Gastrocnemius medialis (tissue), 4 donors: Measurements from ENCODE around the gene MYCBP2. TPM values are rescaled to one million over a fixed set of nuclear protein-coding genes. Genes with fewer than 3 reads are reported as not detected.
"Not testable (repeated sequence)": the region's sequence is repeated elsewhere in the genome, so short reads cannot be mapped to it uniquely, and the experiment has no call there.

Experiments
- ATAC-seq, 2 donors: fragments of 150-250 bp; one replicate each; pipeline ENCODE4 v1.9.1; 2016
- DNase-seq, 2 donors: peaks; one replicate each; pipeline ENCODE4 v3.0.0-alpha.2; 2019
- H3K27ac ChIP-seq, 4 donors: fragments of 200-600 bp; sonication (generic); 1 replicate in 1 of 4; 2 replicates in 3 of 4; pipeline ENCODE4 v1.5.1; 2016 to 2018; ENCODE audit warnings: mild to moderate bottlenecking in 2 of 4, moderate library complexity in 1 of 4
- H3K27me3 ChIP-seq, 3 donors: fragments of 200-600 bp; sonication (generic) in 2 of 3; 1 replicate in 1 of 3; 2 replicates in 2 of 3; pipeline versions ENCODE4 v1.5.1 to v1.6.0; 2016 to 2019; ENCODE audit warnings: mild to moderate bottlenecking in 1 of 3, moderate library complexity in 1 of 3
- H3K36me3 ChIP-seq, 2 donors: fragments of 200-600 bp; sonication (generic) in 1 of 2; one replicate each; pipeline ENCODE4 v1.5.1; 2017 to 2018
- H3K4me1 ChIP-seq, 2 donors: fragments of 200-600 bp; sonication (generic) in 1 of 2; one replicate each; pipeline ENCODE4 v1.5.1; 2016 to 2017; ENCODE audit warnings: mild to moderate bottlenecking in 2 of 2
- H3K4me3 ChIP-seq, 4 donors: fragments of 200-600 bp; sonication (generic) in 3 of 4; 1 replicate in 1 of 4; 2 replicates in 3 of 4; pipeline ENCODE4 v1.5.1; 2016 to 2019; ENCODE audit warnings: mild to moderate bottlenecking in 2 of 4
- H3K9me3 ChIP-seq, 3 donors: fragments of 200-600 bp; sonication (generic) in 2 of 3; 1 replicate in 1 of 3; 2 replicates in 2 of 3; pipeline ENCODE4 v1.5.1; 2016 to 2019
- CTCF ChIP-seq, 5 experiments: fragments of 450-650 bp in 3 of 5; fragments of 200-600 bp in 2 of 5; sonication (generic) in 2 of 5; IDR thresholded peaks in 4 of 5; conservative IDR thresholded peaks in 1 of 5; 1 replicate in 4 of 5; 2 replicates in 1 of 5; pipeline ENCODE4 v1.5.1; 2016 to 2019; ENCODE audit warnings: antibody characterized with exemption in 5 of 5, mild to moderate bottlenecking in 3 of 5, moderate library complexity in 3 of 5
- POLR2A ChIP-seq, 2 donors: fragments of 450-650 bp; IDR thresholded peaks; one replicate each; pipeline ENCODE4 v1.6.1; 2017; ENCODE audit warnings: antibody characterized with exemption in 2 of 2, mild to moderate bottlenecking in 2 of 2, moderate library complexity in 2 of 2
- in situ Hi-C, 4 donors: fragments of 200-750 bp; cut with MboI; loops; one replicate each; pipeline versions ENCODE4 v1.15.0 to v1.8.0; 2017; ENCODE audit warnings: low sequenced_read_pairs in 4 of 4
- intact Hi-C: fragments of 100-400 bp; cut with DNase I; formaldehyde crosslinking; loops from one replicate; pipeline ENCODE4 v1.15.1; 2023; ENCODE audit warnings: low total_unique reads
- total RNA-seq, 4 donors: library from RNA; depleted of rRNA; stranded (reverse); fragments of >200 nt; gene quantifications; one replicate each; pipeline versions ENCODE4 v1.1.0 to v1.2.3, GENCODE V29; 2016

Gene MYCBP2
- total RNA-seq, 4 donors from 2014 or later, result 42.1 to 56.9 (median 45.1) TPM

GRCh38 chr13:77219401-77219800 lies 107.5 kb downstream of the MYCBP2 start:
- intact Hi-C loops, result no loop called here
- peaks cover 0 to 31% of the 10 kb centered on the region in 2 donors for H3K36me3 ChIP-seq

GRCh38 chr13:77218274-77218673 lies 108.6 kb downstream of the MYCBP2 start:
- ATAC-seq (no peak), DNase-seq (no peak)
- H3K4me1 ChIP-seq, result no peaks in the 10 kb centered on the region
- in situ Hi-C loops (no loop called here), intact Hi-C loops (no loop called here)
- peaks cover 0 to 37% of the 10 kb centered on the region in 2 donors for H3K36me3 ChIP-seq
- no peak overlapping the region for H3K4me3 ChIP-seq
- H3K27me3 ChIP-seq, result no peaks in the 10 kb centered on the region
- no peak for TF ChIP-seq POLR2A (IDR thresholded peaks at IDR 0.05)
- no peak for TF ChIP-seq CTCF (IDR thresholded peaks at IDR 0.05 in 4 of 5, conservative IDR thresholded peaks at IDR 0.05 in 1 of 5)
- H3K9me3 ChIP-seq, result no peaks in the 10 kb centered on the region
- H3K27ac ChIP-seq, result no peak overlapping the region

More at GRCh38 chr13:77219401-77219800, 107.5 kb downstream of the MYCBP2 start:
- in situ Hi-C loops, result no loop called here
- ATAC-seq, result no peak
- no peak for DNase-seq
- Histone ChIP-seq H3K9me3 (no peaks in the 10 kb centered on the region), H3K4me1 (no peaks in the 10 kb centered on the region), H3K27ac (no peak overlapping the region), H3K4me3 (no peak overlapping the region), H3K27me3 (no peaks in the 10 kb centered on the region)
- no peak for TF ChIP-seq CTCF (IDR thresholded peaks at IDR 0.05 in 4 of 5, conservative IDR thresholded peaks at IDR 0.05 in 1 of 5)
- no peak for TF ChIP-seq POLR2A (IDR thresholded peaks at IDR 0.05)

GRCh38 chr13:77215543-77215942 lies 111.4 kb downstream of the MYCBP2 start:
- H3K4me1 ChIP-seq, result no peaks in the 10 kb centered on the region
- H3K4me3 ChIP-seq, result no peak overlapping the region
- intact Hi-C loops, result no loop called here
- no peak overlapping the region for H3K27ac ChIP-seq
- no peak for TF ChIP-seq CTCF (IDR thresholded peaks at IDR 0.05 in 4 of 5, conservative IDR thresholded peaks at IDR 0.05 in 1 of 5)
- TF ChIP-seq POLR2A (IDR thresholded peaks at IDR 0.05), result no peak
- DNase-seq (no peak), ATAC-seq (no peak)
- H3K9me3 ChIP-seq, result no peaks in the 10 kb centered on the region
- in situ Hi-C loops, result no loop called here
- H3K36me3 ChIP-seq, result peaks cover 3 to 52% of the 10 kb centered on the region in 2 donors
- H3K27me3 ChIP-seq, result no peaks in the 10 kb centered on the region

GRCh38 chr13:77213644-77214043 lies 113.2 kb downstream of the MYCBP2 start:
- H3K27me3 ChIP-seq, result no peaks in the 10 kb centered on the region
- peaks cover 3 to 59% of the 10 kb centered on the region in 2 donors for H3K36me3 ChIP-seq
- DNase-seq (no peak), ATAC-seq (no peak)
- intact Hi-C loops (no loop called here), in situ Hi-C loops (no loop called here)
- no peak overlapping the region for H3K4me3 ChIP-seq
- no peak overlapping the region for H3K27ac ChIP-seq
- no peak for TF ChIP-seq POLR2A (IDR thresholded peaks at IDR 0.05)
- TF ChIP-seq CTCF (IDR thresholded peaks at IDR 0.05 in 4 of 5, conservative IDR thresholded peaks at IDR 0.05 in 1 of 5), result no peak
- no peaks in the 10 kb centered on the region for H3K9me3 ChIP-seq
- H3K4me1 ChIP-seq, result no peaks in the 10 kb centered on the region

- no peaks in the 10 kb centered on the region for H3K27me3 ChIP-seq
- no peaks in the 10 kb centered on the region for H3K4me1 ChIP-seq
- no peaks in the 10 kb centered on the region for H3K9me3 ChIP-seq
- in situ Hi-C loops (no loop called here), intact Hi-C loops (no loop called here)
- no peak for DNase-seq
- H3K27ac ChIP-seq, result no peak overlapping the region
- H3K36me3 ChIP-seq, result peaks cover 3 to 38% of the 10 kb centered on the region in 2 donors
- no peak for ATAC-seq
- TF ChIP-seq CTCF (IDR thresholded peaks at IDR 0.05 in 4 of 5, conservative IDR thresholded peaks at IDR 0.05 in 1 of 5), result no peak
- no peak for TF ChIP-seq POLR2A (IDR thresholded peaks at IDR 0.05)
- H3K4me3 ChIP-seq, result no peak overlapping the region
Measured at GRCh38 chr13:77207943-77208342, 119.0 kb downstream of the MYCBP2 start.

GRCh38 chr13:77198995-77199394 lies 127.9 kb downstream of the MYCBP2 start:
- in situ Hi-C loops, H3K36me3 ChIP-seq, H3K4me3 ChIP-seq, H3K27me3 ChIP-seq, H3K9me3 ChIP-seq, ATAC-seq, H3K4me1 ChIP-seq, DNase-seq, intact Hi-C loops, H3K27ac ChIP-seq: not testable (repeated sequence)
